SH-SY5Y (cell line): ENCODE results near the gene COL18A1.

ENCODE experiments used
- GATA2 ChIP-seq: IDR thresholded peaks from 2 replicates; pipeline ENCODE4 v1.6.1; 2011; ENCODE audit warnings: mild to moderate bottlenecking, low read depth, low read length
- GATA3 ChIP-seq: IDR thresholded peaks from 2 replicates; pipeline ENCODE4 v1.6.1; 2011; ENCODE audit warnings: low read depth, mild to moderate bottlenecking, low read length, moderate library complexity

DNA sequence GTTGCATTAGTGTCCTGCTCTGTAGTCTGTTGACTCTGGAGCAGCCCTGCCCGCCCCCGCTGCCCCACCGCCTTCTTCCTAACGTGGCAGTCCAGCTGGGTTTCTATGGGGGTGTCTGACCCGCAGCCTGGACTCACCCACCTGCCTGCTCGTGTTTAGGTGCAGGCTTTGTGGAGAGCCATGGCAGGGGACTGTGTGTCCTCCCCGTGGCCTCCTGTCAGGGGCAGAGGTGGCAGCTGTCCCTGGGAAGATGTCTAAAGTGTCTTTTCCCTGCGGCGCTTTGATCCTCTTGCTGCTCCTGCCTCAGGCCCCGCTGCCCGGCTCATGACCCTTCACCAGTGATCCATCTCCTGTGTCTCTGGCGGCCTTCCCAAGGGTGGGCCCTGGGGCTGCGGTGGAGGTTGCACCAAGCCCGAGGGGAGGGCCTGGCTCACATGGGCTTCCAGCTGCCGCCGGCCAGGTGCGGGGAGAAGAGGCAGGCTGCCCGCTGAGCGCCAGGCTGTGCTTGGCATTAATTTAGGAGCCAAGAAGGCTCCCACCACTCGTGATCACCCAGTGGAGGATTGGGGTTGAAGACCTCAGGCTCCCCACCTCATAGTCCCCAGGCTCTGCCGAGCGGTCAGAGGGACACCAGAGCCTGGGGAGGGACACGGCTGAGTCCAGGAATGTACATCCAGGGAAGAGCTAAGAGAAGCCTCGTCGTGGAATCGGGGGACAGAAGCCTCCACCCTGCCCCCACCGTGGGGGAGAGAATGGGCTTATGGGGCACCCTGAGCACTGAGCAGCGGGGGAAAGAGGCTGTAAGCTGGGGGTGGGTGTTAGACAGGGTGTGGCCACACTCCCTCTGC lies 44.1 kb downstream of the COL18A1 start:
- TF ChIP-seq GATA2 = no peak
- no peak for TF ChIP-seq GATA3
